Melanocyte of skin (primary cell): ENCODE results near the gene RNF111. TPM values are rescaled to one million over a fixed set of nuclear protein-coding genes. Genes with fewer than 3 reads are reported as not detected.

Source experiments
- total RNA-seq, 2 donors: library from RNA; depleted of rRNA; stranded (reverse); fragments of >200 nt; gene quantifications; 2 replicates each; pipeline ENCODE4 v1.2.3, GENCODE V29; 2012

Gene RNF111
- total RNA-seq: 10 to 100 TPM; 23.4 to 29.6 TPM

DNA sequence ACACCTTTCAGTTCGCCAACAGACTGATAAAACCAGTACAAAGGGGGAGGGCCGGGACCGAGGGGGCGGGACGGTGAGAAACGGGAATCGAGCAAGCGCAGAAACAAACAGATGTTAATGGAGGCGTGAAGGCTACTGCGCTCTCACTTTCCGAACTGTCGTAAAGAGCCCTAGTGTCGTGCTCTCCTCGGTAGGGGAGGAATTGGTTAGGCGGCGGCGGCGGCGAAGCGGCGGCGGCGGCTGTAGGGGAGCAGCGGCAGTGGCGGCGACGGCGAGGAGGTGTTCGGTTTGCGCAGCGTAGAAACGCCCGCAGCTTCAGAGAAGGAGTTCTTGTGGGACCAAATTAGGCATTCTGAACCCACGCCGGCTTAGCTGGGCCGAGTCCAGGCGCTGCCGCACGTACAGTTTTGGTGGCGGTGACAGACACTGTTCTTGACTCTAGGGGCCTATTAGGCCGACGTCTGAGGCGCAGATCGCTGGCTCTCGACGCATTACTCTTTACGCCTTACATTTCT lies at the start of gene RNF111:
Gene RNF111, plus strand, starts transcription at position 173 of the 515 bp plus-strand sequence. CDS start 43,160 bp downstream, outside the sequence.

DNA sequence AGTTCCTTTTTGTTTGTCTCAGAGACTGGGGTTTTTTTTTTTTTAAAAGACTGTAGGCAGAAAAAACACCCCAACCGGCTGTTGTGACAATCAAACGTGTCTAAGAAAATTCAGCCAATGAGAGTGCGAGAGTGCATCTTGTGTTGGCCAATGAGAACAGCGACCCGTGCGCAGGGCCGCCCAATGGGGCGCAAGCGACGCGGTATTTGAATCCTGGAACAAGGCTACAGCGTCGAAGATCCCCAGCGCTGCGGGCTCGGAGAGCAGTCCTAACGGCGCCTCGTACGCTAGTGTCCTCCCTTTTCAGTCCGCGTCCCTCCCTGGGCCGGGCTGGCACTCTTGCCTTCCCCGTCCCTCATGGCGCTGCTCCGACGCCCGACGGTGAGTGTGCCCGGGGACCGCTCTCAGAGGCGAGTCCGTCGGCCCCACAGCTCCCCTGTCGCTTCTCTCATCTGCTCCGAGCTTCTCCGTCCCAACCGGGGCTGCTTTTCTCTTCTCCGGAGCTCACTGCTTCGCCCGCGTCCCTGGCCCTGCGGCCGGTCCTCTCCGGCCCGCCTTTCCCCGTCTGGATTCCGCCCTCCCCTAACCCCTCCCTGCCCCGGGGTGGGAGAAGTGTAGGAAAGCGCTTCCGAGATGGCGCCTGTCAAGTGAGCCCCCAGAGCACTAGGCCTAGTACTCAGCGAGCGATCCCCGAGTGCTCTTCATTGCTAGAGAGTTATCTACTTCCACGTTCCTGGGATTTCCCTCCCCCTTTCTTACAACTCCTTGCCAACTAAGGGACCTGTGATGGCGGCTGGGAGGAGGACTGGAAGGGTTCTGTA lies 117.7 kb downstream of the RNF111 start, which contains the start of gene CCNB2:
Gene CCNB2, plus strand, starts transcription at position 235 of the 821 bp plus-strand sequence. Its CDS starts 123 bp downstream, at position 358.

Other genes with a start within 250 kb of the RNF111 start
- 100 to 1,000 TPM in 1 of 2 donors, 10 to 100 TPM in 1; 86.3 to 145 TPM for gene ADAM10, start 238.0 kb upstream of the RNF111 start, total RNA-seq
- 10 to 100 TPM in 1 of 2 donors, 1 to 10 TPM in 1; 8.3 to 13.8 TPM for gene MINDY2, start 216.4 kb upstream of the RNF111 start, total RNA-seq
- 10 to 100 TPM; 45.8 to 52.9 TPM for gene SLTM, start 54.0 kb upstream of the RNF111 start, total RNA-seq
- 10 to 100 TPM; 39.9 to 82.9 TPM for gene CCNB2, start 117.5 kb downstream of the RNF111 start, total RNA-seq
- not detected for gene LDHAL6B, start 219.2 kb downstream of the RNF111 start, total RNA-seq